ENCODE measurements around the gene NOTCH3. TPM values are rescaled to one million over a fixed set of nuclear protein-coding genes. Genes with fewer than 3 reads are reported as not detected.

NOTCH3 gene
- total RNA-seq, 1 experiment from 2014 or later: 39.4 TPM

DNA sequence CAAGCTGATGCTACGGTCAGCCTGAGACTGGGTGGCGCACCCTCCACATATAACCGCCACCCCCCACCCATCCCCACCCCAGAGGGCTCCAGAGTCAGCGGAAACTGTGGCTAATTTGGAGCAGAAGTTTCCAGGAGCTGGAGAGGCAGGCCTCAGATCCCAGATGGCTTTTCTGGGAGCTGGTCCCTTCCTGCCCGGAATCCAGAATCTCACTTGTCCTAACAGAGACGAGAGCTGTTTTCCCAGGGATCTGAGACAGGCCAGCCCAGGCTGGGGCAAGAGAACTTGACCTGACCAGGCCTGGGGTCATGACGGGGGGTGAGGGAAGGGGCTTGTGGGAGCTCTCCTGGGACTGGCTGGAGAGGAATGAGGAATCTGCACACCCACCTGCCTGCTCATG is 25.0 kb upstream of the NOTCH3 start:
- ChIA-PET CTCF (no interaction called here), POLR2A (no interaction called here), RAD21 (ENCODE audit: low non-redundant PET in 1 of 2, low total read pairs in 2 of 2, uncharacterized antibody in 2 of 2, unreplicated experiment in 2 of 2) (no interaction called here)
- peaks cover 4 to 8% of the 10 kb centered on the region in 2 experiments; a peak in 2 of 4 replicates for H3K4me1 ChIP-seq (ENCODE audit: control insufficient read depth in 1 of 2, insufficient read depth in 2 of 2, low read length in 2 of 2)
- H3K9me2 ChIP-seq (ENCODE audit: insufficient read depth): no peaks in the 10 kb centered on the region
- no peaks in the 10 kb centered on the region for H3K9me3 ChIP-seq (ENCODE audit: control insufficient read depth in 1 of 2, insufficient read depth in 1 of 2, low read depth in 1 of 2, low read length in 2 of 2)
- no peaks in the 10 kb centered on the region for H3K36me3 ChIP-seq (ENCODE audit: control insufficient read depth in 1 of 2, insufficient read depth in 2 of 2, low read length in 2 of 2)
- no peak overlapping the region for H3K4me3 ChIP-seq (replicated peaks in 1 of 2; ENCODE audit: low read depth in 1 of 2, low read length in 2 of 2)
- DNase-seq (ENCODE audit: low read depth, low spot score) (no peak), ATAC-seq (no peak)
- H3K27me3 ChIP-seq (ENCODE audit: insufficient read depth, low read length): no peaks in the 10 kb centered on the region
- H3K27ac ChIP-seq (ENCODE audit: low read depth, low read length): no peak overlapping the region
- H3K79me2 ChIP-seq (ENCODE audit: insufficient read depth, low read length): no peaks in the 10 kb centered on the region
- no peaks in the 10 kb centered on the region for H4K20me1 ChIP-seq (ENCODE audit: insufficient read depth)
- intact Hi-C loops (cut with micrococcal nuclease): no loop called here
- no peak overlapping the region for H3K9ac ChIP-seq (ENCODE audit: low read length)
- no peak overlapping the region for H2AFZ ChIP-seq (ENCODE audit: low read depth, low read length, poor library complexity, severe bottlenecking)
- no peak overlapping the region for H3K4me2 ChIP-seq (ENCODE audit: low read length)
- no TSS peak for BruUV-seq (replicated peaks)
- TF ChIP-seq, protein P1, sequence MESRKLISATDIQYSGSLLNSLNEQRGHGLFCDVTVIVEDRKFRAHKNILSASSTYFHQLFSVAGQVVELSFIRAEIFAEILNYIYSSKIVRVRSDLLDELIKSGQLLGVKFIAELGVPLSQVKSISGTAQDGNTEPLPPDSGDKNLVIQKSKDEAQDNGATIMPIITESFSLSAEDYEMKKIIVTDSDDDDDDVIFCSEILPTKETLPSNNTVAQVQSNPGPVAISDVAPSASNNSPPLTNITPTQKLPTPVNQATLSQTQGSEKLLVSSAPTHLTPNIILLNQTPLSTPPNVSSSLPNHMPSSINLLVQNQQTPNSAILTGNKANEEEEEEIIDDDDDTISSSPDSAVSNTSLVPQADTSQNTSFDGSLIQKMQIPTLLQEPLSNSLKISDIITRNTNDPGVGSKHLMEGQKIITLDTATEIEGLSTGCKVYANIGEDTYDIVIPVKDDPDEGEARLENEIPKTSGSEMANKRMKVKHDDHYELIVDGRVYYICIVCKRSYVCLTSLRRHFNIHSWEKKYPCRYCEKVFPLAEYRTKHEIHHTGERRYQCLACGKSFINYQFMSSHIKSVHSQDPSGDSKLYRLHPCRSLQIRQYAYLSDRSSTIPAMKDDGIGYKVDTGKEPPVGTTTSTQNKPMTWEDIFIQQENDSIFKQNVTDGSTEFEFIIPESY (IDR thresholded peaks at IDR 0.05; ENCODE audit: extremely low read depth, insufficient replicate concordance, low read length): no peak
- TF ChIP-seq YY1 (IDR thresholded peaks at IDR 0.05; ENCODE audit: extremely low read depth, insufficient replicate concordance, low read depth, low read length): no peak
- TF ChIP-seq EZH2 (IDR thresholded peaks at IDR 0.05): no peak
- TF ChIP-seq SIN3A (IDR thresholded peaks at IDR 0.05; ENCODE audit: low read depth): no peak
- no peak for TF ChIP-seq SRF (IDR thresholded peaks at IDR 0.05; ENCODE audit: low read depth)
- no peak for TF ChIP-seq ZNF274 (IDR thresholded peaks at IDR 0.05; ENCODE audit: low read depth, low read length)
- TF ChIP-seq, protein P2, sequence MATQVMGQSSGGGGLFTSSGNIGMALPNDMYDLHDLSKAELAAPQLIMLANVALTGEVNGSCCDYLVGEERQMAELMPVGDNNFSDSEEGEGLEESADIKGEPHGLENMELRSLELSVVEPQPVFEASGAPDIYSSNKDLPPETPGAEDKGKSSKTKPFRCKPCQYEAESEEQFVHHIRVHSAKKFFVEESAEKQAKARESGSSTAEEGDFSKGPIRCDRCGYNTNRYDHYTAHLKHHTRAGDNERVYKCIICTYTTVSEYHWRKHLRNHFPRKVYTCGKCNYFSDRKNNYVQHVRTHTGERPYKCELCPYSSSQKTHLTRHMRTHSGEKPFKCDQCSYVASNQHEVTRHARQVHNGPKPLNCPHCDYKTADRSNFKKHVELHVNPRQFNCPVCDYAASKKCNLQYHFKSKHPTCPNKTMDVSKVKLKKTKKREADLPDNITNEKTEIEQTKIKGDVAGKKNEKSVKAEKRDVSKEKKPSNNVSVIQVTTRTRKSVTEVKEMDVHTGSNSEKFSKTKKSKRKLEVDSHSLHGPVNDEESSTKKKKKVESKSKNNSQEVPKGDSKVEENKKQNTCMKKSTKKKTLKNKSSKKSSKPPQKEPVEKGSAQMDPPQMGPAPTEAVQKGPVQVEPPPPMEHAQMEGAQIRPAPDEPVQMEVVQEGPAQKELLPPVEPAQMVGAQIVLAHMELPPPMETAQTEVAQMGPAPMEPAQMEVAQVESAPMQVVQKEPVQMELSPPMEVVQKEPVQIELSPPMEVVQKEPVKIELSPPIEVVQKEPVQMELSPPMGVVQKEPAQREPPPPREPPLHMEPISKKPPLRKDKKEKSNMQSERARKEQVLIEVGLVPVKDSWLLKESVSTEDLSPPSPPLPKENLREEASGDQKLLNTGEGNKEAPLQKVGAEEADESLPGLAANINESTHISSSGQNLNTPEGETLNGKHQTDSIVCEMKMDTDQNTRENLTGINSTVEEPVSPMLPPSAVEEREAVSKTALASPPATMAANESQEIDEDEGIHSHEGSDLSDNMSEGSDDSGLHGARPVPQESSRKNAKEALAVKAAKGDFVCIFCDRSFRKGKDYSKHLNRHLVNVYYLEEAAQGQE (IDR thresholded peaks at IDR 0.05; ENCODE audit: low read depth): no peak
- TF ChIP-seq JUND (IDR thresholded peaks at IDR 0.05): no peak
- no peak for TF ChIP-seq POLR2A (IDR thresholded peaks at IDR 0.05; ENCODE audit: borderline replicate concordance, extremely low read depth, insufficient read depth, insufficient read length)
- TF ChIP-seq ELF1 (IDR thresholded peaks at IDR 0.05; ENCODE audit: borderline replicate concordance, low read depth): no peak
